ENCODE measurements around the gene SKP1.

The SKP1 gene

DNA sequence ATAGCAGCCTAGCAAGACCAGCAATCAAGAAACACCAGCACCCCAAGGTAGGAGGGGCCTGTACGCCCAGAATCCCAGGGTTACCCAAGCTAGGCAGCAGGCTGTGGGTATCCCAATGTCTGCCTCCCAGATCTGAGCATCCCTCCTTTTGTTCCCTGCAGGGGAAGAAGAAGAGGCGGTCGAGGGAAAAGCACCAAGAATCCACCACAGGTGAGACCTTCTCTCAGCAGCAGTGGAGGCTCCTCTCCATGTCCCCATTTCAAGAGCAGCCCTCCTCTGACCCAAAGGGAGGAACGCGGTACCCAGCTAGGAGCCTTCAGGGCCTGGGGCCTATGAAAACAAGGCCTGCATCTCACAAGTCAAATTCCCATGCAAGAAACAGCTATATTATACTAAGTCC is 33.3 kb downstream of the SKP1 start:
- no peak for DNase-seq

DNA sequence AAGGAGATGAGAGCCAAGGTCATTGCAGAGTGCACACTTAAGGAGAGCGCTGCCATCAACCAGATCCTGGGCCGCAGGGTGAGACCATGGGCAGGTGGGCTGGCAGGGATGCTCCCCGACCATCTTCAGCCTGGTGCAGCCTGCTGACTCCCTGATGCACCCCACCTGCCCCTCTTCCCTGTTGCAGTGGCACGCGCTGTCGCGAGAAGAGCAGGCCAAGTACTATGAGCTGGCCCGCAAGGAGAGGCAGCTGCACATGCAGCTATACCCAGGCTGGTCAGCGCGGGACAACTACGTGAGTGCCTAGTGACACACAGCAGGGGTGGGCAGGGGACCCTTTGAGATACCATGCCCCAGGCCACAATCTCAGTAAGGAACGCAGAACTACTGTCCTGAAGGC is 33.9 kb downstream of the SKP1 start:
- DNase-seq: no peak

DNA sequence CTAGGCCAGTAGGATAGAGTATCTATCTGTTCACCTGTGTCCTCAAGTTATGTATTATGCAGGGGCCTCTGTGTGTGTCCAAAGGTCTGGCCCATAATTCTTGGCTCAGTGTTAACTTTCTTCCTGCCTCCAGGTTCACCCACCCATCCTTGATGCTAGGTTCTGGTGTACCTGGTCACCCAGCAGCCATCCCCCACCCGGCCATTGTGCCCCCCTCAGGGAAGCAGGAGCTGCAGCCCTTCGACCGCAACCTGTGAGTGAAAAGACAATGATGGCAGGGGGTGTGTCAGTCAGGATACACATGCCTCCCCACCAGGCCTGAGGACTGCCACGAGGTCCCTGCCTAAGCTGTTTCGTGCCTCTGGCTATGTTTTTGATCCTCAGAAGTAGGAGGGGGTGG is 34.7 kb downstream of the SKP1 start:
- DNase-seq: no peak

DNA sequence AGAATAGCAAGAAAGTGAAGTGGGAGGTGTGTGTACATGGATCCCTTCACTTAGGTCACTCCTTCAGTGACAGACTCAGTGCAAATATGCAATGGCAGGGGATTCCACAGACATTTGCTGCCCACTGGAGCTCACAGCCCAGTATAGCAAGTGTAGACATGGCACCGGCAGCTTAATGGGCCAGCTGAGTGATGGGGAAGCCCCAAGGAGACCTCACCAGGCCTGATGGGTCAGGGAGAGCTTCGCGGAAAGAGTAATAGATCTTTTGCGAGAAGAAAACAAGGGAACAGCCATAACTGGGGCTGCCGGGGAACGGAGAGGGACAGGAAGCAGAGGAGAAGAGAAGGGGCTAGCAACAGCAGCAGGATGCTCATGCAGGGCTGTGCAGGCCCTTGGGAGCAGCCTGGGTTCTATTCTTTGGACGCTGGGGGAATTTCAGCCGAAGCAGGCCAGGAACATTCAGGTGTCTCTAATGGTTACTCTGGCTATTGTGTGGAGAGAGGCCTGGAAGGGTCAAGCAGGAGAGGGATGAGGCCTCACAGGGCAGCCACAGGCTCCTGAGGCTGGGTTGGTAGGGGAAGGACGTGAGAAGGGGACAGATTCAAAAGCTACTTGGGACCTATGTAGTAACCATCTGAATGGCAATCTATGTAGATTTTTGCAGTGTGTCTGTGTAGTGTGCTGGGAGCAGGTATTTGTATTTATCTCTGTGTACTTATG is 35.3 kb downstream of the SKP1 start:
- no peak for DNase-seq

DNA sequence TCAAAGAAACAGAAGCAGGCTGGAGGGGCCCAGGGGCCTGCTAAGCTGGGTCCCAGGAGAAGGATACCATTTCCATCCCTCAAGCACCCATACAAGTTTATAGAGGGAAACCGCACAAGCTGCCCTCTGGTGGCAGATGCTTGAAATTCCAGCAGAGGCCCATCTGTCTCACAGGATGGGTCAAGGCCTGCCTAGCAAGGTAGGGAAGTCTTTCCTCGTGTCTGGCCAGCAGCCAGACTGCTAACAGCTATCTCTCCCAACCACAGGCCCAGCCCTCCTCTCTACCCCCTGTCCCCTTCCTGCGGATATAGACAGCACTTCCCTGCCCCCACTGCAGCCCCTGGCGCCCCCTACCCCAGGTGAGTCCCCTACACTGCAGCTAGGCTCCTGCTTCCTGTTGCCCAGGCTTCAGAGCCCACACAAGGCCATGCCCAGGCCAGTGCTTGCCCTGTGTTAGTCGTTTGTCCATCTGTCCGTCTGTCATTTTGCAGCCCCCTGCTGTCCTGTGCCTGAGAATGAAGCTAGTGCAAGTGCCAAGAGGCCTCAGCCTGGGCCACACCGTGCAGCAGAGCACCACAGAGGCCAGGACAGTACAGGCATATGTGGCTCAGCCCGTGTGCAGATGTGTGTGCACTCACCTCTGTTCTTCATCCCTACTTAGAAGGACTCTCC is 36.1 kb downstream of the SKP1 start:
- DNase-seq: peak; percentile 82

DNA sequence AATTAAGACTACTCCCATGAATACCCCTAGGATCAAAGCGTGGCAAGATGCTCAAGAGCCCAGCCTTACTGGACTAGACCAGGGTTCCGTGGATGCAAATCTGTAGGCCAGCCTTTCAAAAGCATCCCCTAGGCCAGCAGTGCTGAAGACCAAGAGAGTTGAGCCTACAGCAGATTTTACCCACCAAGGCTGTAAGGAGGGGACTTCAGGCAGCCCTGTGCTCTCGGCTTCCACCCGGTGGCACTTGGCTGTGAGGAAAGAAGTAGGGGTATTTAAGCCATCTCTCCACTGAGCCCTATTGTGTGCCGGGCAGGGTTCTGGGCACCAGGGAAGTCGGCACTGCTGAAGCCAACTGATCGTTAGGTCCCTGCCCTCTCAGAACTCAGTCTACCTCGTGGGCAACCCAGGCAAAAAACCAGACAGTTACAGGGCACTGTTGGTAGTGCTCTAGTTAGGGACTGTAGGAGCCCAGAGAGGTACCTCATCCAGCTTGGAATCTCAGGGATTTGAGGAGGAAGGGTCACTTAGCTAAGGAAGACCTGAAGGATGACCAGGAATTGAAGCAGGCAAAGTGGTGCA is 36.8 kb downstream of the SKP1 start:
- DNase-seq: no peak

DNA sequence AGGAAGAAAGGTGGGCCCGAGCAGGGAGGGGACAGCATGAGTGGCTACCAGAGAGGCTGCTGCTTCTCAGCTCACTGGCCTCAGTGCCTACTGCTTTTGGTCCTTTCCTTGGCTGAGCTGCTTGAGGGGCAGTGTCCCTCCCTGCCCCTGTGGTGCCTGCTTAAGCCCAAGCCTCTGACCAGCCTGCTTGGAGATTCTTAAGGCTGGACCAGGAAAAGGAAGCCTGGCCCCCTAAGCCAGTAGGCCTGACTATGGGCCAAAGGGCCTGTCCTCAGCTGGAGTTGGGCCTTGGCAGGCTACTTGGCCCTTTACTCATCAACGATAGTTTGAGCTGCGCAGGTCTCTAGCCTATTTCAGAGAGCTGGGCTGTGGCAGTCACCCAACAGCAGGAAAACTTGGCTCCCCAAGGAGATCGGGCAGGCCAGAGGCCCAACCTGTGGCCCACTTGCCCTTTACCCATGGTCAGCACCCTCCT is 37.3 kb downstream of the SKP1 start:
- DNase-seq: no peak

DNA sequence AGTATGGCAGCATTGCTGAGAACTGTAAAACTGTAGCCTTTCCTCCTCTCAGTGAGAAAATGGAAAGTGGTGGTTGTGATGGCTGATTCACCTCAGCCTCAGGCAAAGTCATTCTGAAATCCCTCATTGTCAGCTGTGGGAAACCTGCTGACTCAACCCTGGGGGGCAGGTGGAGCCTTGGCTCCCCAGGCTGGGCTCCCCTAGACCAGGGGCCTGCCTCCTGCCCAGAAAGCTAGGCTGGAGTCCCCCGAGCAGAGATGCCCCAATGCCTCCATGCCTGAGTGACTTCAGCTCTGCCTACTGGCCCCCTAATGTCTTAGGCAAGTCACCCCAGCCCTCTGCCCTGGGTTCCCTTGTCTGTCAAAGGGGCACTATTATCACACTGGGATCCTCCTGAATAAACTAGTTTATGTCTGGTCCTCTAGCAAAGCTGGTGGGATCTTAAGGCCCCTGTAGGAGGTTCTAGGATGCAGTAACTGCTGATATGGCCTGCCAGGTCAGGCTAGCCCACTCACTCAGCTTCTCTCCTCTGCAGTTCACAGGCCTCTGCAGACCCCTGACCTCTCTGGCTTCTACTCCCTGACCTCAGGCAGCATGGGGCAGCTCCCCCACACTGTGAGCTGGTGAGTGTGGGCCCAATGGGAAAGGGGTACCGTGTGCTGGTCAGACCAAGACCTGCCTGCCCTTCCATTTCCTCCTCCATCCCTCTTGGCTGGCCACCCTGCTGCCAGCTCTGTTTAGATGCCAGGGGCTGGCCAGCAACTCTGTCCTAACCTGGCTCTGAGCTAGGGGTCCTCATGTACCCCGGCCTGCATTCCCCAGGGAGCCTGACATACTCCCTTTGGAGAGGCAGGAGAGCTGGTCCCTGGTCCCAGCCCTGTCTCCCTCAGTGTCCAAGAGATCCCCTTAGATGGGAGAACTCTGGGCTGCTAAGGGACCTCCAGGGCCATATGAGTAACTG is 38.1 kb downstream of the SKP1 start:
- no peak for DNase-seq

DNA sequence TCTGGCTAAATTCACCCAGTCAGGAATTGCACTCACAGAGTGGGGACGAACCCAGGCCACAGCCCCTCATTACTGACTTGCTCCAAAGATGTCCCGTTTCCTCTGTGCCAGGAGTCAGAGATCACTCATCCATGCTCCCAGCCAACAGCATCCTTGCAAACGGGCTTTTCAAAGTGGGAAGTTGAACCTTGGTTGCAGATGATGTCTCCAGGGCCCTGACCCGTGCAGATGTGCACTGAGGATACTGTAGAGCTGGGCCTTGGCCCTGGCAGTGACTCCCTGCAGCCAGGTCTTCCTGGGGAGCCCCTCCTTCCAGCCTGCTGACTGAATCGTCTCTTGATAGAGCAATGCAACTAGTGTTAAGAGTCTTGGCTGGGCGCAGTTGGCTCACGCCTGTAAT is 40.0 kb downstream of the SKP1 start:
- no peak for DNase-seq

DNA sequence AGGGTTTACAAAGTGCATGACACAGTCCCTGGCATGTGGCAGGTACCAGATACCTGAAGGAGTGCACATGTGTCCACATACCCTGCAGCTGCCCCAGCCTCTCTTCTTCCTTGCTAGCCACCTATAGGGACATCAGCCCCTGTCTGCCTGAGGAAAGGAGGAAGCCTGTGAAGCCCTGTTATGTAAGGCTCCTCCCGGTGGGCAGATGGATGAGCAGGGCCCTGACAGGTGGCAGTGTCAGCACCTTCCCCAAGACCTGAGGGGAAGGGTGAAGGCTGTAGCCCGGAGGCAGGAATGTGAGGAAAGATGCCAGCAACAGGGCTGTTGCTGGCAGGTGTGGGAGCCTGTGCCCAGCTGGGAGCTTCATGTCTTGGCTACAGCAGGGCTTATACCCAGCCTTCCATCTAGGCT is 40.5 kb downstream of the SKP1 start:
- DNase-seq: no peak

DNA sequence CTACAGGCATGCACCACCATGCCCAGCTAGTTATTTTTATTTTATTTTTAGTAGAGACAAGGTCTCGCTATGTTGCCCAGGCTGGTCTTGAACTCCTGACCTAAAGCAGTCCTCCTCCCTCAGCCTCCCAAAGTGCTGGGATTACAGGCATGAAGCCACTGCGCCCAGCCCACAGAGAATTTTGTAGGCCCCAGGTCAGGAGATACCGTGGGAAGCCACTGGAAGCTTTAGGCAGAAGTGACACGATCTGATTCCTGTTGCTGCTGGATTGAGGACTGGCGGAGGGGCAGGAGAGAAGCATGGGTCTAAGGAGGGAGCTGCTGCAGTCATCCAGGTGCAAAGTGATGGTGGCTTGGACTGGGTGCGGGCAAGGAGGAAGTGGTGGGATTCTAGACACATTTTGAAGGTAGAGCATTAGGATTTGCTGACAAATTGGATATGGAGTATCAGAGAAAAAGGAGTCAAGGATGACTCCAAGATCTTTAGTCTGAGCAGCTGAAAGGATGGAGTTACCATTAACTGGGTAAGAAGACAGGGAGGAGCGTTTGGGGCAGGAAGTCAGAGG is 41.6 kb downstream of the SKP1 start:
- no peak for DNase-seq

DNA sequence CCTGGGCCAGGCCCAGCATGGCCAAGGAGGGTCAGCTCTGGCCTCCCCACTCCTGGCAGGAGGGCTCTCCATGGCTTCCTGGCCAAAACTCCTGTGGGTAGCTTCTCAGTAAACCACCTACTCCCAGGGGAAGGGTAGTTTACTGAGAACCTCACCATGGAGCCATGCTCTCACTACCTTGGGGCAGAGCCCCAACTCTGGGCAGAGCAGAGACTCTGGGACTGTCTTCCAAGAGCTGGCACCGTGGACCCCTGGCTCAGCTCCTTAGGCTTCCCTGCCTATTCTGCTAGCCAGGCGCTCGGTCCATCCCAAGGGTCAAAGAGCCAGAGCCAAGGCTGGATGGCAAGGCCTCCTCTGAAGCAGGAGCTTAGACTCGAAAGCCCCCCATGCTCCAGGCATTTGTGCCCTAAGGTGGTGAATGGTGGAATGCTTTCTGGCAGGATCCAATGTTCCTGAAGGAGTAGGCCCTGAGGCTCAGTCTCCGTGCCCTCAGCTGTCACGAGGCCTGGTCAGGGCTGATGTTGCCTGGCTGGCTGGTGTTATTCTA is 42.7 kb downstream of the SKP1 start:
- no peak for DNase-seq

DNA sequence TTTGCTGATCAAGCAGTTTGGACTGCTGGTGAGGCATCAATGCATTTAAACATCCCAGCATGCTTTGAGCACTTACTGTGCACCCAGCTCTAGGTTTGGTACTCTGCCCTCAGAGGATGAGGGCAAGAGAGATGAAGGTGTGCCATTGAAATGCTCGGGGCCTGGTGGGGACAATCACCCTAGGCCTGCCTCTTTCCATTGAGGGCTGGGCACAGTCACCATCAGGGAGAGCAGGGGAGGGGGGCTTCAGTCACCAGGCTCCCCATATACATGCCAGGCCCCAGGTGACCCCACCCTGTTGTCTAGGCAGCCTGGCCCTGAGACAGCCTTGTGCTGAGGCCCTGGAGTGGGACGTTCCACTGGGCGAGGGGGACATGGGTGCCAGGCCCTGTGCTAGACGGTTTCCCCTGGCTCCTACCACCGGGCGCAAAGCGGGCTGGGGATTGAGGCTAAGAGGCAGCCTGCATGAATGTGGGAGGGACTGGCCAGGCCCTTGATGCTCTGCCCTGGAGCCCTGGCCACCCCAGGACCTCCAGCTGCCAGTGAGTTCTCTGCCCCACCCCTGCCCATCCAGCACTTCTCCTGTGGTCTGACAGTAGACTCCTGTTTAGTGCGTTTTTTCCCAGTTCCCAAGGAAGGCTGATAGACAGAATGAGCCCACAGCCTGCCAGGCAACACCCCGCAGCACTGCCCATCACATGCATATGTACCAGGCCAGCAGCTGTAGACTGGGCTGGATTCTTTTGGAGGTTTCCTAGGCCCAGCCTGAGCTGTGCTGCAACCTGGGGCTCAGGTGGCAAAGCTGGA is 43.4 kb downstream of the SKP1 start:
- DNase-seq: no peak

DNA sequence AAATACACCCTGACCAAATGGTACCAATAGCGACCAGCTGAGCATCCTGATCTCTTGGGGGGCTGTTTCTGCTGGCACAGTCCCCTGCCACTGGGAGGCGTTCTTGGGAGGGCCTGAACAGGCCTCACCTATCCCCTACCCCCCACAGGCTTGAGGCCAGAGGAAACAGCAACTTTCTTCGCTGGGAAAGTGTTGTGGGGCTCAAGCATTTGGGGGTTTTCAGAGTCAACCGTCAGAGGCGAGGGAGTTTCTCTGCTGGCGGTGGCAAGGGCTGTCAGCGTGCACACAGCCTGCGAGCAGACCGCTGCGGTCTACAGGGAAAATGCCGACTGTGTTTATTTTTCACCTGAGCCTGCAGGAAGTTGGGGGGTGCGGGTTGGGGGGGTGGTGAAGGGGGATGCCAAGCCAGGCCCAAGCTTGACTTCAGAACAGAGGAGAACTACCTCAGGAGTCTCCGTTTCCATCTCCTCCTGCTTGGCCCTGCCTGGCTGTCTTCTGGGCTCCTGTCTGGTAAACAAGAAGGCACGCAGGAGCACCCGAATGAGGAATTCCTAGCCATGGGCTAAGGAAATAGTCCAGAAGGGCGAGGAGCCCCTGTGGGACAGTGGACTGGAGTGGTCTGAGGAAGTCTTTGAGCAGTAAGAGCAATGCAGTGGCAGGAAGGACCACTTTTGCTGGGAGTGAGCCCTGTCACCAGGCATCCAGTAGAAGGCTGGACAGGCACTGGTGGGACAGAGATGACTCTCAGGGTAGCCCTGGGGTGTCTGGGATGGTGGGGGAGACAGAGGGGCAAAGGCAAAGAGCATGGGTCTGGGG is 44.2 kb downstream of the SKP1 start:
- no peak for DNase-seq

DNA sequence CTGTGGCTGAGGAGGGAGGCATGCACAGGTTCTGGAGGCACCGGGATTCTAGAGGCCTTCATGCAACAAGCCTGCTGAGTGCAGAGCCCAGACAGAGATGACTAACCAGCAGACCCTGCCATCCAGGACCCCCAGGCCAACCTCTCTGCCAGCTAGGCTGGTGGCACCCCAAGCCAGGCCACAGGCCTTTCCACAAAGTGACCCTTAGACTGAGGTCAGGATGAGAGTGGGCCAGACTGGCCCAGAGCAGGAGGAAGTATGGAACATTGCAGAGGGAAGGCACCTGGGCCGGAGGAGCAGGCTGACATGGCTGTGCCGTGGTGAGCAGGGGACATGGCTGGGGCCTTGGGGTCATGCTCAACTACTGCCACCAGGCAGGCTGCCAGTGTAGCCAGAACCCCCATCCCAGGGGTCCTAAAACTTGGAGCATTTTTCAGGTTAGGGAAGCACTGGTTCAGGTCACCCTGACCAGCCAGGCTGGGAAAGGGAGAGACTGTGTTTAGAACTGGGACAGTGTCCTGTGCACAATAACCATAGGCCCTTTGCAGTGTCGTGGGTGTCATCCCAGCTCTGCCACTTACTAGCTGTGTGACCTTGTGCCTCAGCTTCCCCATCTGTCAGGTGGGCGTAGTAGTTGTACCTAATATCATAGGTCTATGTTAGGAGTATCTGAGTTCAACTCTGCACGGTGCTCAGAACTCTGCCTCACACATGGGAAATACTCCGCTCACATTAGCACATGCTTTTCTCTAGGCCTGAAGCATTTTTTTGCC is 45.0 kb downstream of the SKP1 start:
- DNase-seq: no peak

DNA sequence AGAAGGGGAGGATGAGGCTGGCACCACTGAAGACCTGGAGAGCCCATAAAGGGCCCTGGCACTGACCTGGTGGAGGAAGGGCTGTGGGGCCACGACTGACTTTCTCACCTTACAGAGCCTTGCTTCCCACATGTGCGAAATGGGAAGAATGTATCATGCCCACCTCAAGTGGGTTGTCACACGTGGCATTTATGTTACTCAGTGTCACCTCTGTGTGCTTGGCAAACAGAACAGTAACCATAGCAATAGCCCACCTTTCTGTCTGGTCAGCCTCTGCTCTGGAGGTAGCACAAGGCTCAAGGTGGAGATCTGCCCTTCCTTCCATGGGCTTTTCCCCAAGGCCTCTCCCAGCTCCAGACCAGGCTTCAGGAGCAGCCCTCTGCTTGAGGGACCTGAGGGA is 45.6 kb downstream of the SKP1 start:
- DNase-seq: no peak

DNA sequence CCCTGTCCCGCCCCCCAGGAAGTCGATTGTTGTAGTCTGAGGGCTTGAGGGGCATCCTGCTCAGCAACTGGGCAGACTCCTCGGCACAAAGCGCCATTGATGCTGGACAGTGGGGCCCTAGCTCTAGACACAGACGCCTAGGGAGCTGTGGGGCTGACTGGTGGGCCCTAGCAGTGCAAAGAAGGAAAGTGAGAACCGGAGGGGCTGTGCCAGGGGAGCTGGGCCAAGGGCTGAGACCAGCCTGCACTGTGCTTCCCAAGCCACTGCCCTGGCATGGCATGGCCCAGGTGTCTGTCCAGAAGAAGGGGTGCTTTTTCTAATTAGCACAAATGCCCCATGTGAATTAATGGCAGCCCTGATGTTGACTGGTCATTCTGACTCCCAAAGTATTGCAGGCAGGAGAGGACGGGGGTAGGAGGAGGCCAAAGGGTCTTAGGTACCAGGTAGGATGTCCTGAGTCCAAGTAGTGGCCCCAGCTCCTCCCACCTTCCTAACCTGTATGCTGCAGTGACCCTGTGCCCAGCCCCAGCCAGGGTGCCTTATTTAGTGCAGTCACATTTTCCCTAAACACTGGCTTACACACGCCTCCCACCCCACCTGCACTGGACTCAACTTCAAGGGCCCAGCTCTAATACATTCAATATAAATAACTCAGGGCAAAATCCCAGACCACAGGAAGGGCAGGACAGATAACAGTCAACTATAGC is 46.4 kb downstream of the SKP1 start:
- no peak for DNase-seq

DNA sequence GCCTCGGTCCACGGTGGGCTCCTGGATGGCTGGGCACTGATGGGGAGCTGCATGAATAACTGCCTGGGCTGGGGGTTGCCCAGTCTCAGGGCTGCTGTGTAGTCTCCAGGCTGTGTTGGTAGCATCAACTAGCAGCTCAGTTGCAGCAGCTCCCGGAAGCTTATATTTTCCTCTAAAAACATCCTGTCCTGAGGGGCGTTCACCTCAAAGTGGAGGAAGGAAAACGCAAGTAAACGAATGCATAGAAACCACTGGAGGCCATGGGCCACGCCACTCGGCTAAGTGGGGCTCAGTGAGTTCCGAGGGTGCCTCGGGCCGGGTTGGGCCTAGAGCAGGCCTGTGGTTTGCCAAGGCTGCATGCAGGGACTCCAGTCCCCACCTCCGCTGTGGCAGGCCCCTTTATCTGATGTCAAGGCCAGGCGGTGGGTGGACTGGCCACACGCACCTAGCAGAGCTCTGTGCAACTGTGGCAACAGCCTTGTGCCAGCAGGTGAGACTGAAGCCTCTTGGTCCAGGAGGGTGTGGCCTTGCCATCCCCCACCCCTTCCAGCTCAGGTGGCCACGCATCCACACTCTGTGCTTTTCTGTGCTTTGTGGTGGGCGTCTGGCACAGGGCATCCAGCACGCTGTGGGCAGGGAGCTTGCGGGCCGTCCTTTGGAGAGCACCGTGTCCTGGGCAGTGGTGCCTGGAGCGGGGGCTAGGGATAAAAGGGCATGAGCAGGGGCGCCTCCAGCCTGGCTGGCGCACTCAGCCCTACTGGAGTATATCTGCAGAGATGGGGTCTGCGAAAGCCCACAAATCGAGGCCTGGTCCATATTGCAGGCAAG is 47.1 kb downstream of the SKP1 start:
- no peak for DNase-seq

All from NCI-H82 (cell line).